ENCODE data around the gene ADSS1.

ADSS1 gene

DNA sequence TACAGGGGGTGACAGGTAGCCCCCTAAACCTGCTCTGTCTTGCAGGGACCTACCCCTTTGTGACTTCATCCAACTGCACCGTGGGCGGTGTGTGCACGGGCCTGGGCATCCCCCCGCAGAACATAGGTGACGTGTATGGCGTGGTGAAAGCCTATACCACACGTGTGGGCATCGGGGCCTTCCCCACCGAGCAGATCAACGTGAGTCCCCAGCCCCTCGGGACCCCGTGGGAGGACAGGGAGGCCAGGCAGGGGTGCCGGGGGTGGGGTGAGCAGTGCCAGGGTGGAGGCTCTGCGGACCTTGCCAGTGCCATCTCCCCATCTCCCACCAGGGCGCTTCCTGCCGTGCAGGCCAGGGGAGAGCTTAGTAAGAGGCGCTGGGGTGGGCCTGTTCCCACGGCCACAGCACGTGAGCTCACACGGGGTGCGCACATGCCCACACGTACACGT is 17.8 kb downstream of the ADSS1 start:
- TF ChIP-seq FOXP2 (optimal IDR thresholded peaks at IDR 0.05; ENCODE audit: borderline replicate concordance, extremely low read depth, extremely low read length, insufficient read depth) (no peak), TAF1 (IDR thresholded peaks at IDR 0.05; ENCODE audit: borderline replicate concordance, insufficient read depth, low read length) (no peak)

GRCh38 chr14:104742586-104743455 is 18.8 kb downstream of the ADSS1 start:
- no peak for TF ChIP-seq POLR2AphosphoS5 (IDR thresholded peaks at IDR 0.05; ENCODE audit: low read depth, low read length)
- TF ChIP-seq, protein P1, sequence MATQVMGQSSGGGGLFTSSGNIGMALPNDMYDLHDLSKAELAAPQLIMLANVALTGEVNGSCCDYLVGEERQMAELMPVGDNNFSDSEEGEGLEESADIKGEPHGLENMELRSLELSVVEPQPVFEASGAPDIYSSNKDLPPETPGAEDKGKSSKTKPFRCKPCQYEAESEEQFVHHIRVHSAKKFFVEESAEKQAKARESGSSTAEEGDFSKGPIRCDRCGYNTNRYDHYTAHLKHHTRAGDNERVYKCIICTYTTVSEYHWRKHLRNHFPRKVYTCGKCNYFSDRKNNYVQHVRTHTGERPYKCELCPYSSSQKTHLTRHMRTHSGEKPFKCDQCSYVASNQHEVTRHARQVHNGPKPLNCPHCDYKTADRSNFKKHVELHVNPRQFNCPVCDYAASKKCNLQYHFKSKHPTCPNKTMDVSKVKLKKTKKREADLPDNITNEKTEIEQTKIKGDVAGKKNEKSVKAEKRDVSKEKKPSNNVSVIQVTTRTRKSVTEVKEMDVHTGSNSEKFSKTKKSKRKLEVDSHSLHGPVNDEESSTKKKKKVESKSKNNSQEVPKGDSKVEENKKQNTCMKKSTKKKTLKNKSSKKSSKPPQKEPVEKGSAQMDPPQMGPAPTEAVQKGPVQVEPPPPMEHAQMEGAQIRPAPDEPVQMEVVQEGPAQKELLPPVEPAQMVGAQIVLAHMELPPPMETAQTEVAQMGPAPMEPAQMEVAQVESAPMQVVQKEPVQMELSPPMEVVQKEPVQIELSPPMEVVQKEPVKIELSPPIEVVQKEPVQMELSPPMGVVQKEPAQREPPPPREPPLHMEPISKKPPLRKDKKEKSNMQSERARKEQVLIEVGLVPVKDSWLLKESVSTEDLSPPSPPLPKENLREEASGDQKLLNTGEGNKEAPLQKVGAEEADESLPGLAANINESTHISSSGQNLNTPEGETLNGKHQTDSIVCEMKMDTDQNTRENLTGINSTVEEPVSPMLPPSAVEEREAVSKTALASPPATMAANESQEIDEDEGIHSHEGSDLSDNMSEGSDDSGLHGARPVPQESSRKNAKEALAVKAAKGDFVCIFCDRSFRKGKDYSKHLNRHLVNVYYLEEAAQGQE (IDR thresholded peaks at IDR 0.05; ENCODE audit: insufficient read depth in 1 of 2, low read depth in 2 of 2, low read length in 2 of 2) = no peak
- no peak for TF ChIP-seq FOXP2 (optimal IDR thresholded peaks at IDR 0.05; ENCODE audit: borderline replicate concordance, extremely low read depth, extremely low read length, insufficient read depth)
- TF ChIP-seq TAF1 (IDR thresholded peaks at IDR 0.05; ENCODE audit: borderline replicate concordance, insufficient read depth, low read length) = no peak
- TF ChIP-seq SIN3A (IDR thresholded peaks at IDR 0.05; ENCODE audit: borderline replicate concordance, insufficient read depth, low read length) = no peak

- TF ChIP-seq, protein P1 (IDR thresholded peaks at IDR 0.05; ENCODE audit: insufficient read depth in 1 of 2, low read depth in 2 of 2, low read length in 2 of 2) = no peak
- TF ChIP-seq POLR2AphosphoS5 (IDR thresholded peaks at IDR 0.05; ENCODE audit: low read depth, low read length) = no peak
- no peak for TF ChIP-seq TAF1 (IDR thresholded peaks at IDR 0.05; ENCODE audit: borderline replicate concordance, insufficient read depth, low read length)
- no peak for TF ChIP-seq FOXP2 (optimal IDR thresholded peaks at IDR 0.05; ENCODE audit: borderline replicate concordance, extremely low read depth, extremely low read length, insufficient read depth)
- TF ChIP-seq SIN3A (IDR thresholded peaks at IDR 0.05; ENCODE audit: borderline replicate concordance, insufficient read depth, low read length) = no peak
Observed at GRCh38 chr14:104743461-104744380, 19.7 kb downstream of the ADSS1 start.

- no peak for TF ChIP-seq SIN3A (IDR thresholded peaks at IDR 0.05; ENCODE audit: borderline replicate concordance, insufficient read depth, low read length)
- TF ChIP-seq FOXP2 (optimal IDR thresholded peaks at IDR 0.05; ENCODE audit: borderline replicate concordance, extremely low read depth, extremely low read length, insufficient read depth) = no peak
- TF ChIP-seq TAF1 (IDR thresholded peaks at IDR 0.05; ENCODE audit: borderline replicate concordance, insufficient read depth, low read length) = no peak
- no peak for TF ChIP-seq POLR2AphosphoS5 (IDR thresholded peaks at IDR 0.05; ENCODE audit: low read depth, low read length)
- TF ChIP-seq, protein P1 (IDR thresholded peaks at IDR 0.05; ENCODE audit: insufficient read depth in 1 of 2, low read depth in 2 of 2, low read length in 2 of 2) = no peak
Observed at GRCh38 chr14:104744484-104744883, 20.5 kb downstream of the ADSS1 start.

DNA sequence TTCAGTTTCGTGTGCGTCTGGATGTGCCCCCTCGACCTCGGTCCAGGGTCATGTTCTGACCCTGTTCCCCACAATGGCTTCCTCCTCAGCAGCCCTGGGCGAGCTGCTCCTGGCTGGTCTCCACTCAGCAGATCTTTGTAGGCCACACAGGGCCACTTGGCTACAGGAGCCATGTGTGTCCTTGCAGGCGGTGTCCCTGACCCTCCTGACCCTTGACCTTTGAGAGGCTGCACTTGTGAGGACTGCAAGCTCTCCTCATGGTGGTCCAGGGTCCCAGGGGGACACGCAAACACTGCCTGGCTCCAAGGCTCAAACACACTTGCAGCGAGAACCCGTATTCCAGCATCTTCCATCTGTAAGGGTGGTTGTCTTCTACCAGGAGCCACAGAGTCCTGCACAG is 21.4 kb downstream of the ADSS1 start:
- TF ChIP-seq TAF1 (IDR thresholded peaks at IDR 0.05; ENCODE audit: borderline replicate concordance, insufficient read depth, low read length) (no peak), SIN3A (IDR thresholded peaks at IDR 0.05; ENCODE audit: borderline replicate concordance, insufficient read depth, low read length) (no peak), FOXP2 (optimal IDR thresholded peaks at IDR 0.05; ENCODE audit: borderline replicate concordance, extremely low read depth, extremely low read length, insufficient read depth) (no peak), POLR2AphosphoS5 (IDR thresholded peaks at IDR 0.05; ENCODE audit: low read depth, low read length) (no peak)
- TF ChIP-seq, protein P1 (IDR thresholded peaks at IDR 0.05; ENCODE audit: insufficient read depth in 1 of 2, low read depth in 2 of 2, low read length in 2 of 2) = no peak
